Smooth muscle cell (in vitro differentiated cells): ENCODE data around the gene CRB3. TPM values are rescaled to one million over a fixed set of nuclear protein-coding genes. Genes with fewer than 3 reads are reported as not detected.

Experiments used
- DNase-seq: peaks from one replicate; lab custom pipeline; 2025; ENCODE audit not compliant: unreplicated experiment; lab: John Stamatoyannopoulos, UW
- H2AFZ ChIP-seq: fragments of 200-600 bp; sonication (generic); 2 replicates; pipeline ENCODE4 v1.6.0; 2016; ENCODE audit warnings: antibody characterized with exemption, low read depth, mild to moderate bottlenecking
- H3F3A ChIP-seq: fragments of 200-600 bp; sonication (generic); 2 replicates; pipeline ENCODE4 v1.6.0; 2017; ENCODE audit warnings: antibody characterized with exemption, low read depth
- H3K27ac ChIP-seq: fragments of 200-600 bp; sonication (generic); 2 replicates; pipeline ENCODE4 v1.5.1; 2016; ENCODE audit warnings: low read depth, mild to moderate bottlenecking
- H3K27me3 ChIP-seq: fragments of 200-600 bp; sonication (generic); 2 replicates; pipeline ENCODE4 v1.6.1; 2016; ENCODE audit warnings: low read depth, mild to moderate bottlenecking
- H3K36me3 ChIP-seq: fragments of 200-600 bp; sonication (generic); 2 replicates; pipeline ENCODE4 v1.5.1; 2016; ENCODE audit warnings: low read depth
- H3K4me1 ChIP-seq: fragments of 200-600 bp; sonication (generic); 2 replicates; pipeline ENCODE4 v1.5.1; 2016; ENCODE audit warnings: low read depth
- H3K4me2 ChIP-seq: fragments of 200-600 bp; sonication (generic); 2 replicates; pipeline ENCODE4 v1.6.0; 2016; ENCODE audit warnings: mild to moderate bottlenecking
- H3K4me3 ChIP-seq: fragments of 200-600 bp; sonication (generic); 2 replicates; pipeline ENCODE4 v1.5.1; 2016; ENCODE audit warnings: mild to moderate bottlenecking
- H3K79me2 ChIP-seq: fragments of 200-600 bp; sonication (generic); 2 replicates; pipeline ENCODE4 v1.6.0; 2016; ENCODE audit warnings: low read depth, mild to moderate bottlenecking
- H3K9ac ChIP-seq: fragments of 200-600 bp; sonication (generic); 2 replicates; pipeline ENCODE4 v1.6.0; 2016; ENCODE audit warnings: low read depth
- H3K9me3 ChIP-seq: fragments of 200-600 bp; sonication (generic); replicated peaks from 2 replicates; pipeline ENCODE4 v1.5.1; 2016; ENCODE audit warnings: low read depth
- H4K20me1 ChIP-seq: fragments of 200-600 bp; sonication (generic); 2 replicates; pipeline ENCODE4 v1.6.0; 2016; ENCODE audit warnings: low read depth
- WGBS: methylation state at CpG from one replicate; pipeline ENCODE4 v1.1.7; 2016; ENCODE audit warnings: low lambda C conversion rate; 5-methylcytosine and 5-hydroxymethylcytosine counted together
- polyA plus RNA-seq: library from polyadenylated mRNA; unstranded; fragments of >200 nt; fragmentation: Nextera tagmentation; extraction: Ambion mirVana; gene quantifications from 2 replicates; pipeline ENCODE4 v1.2.1, GENCODE V29; 2016
- total RNA-seq: library from RNA; depleted of rRNA; stranded (reverse); fragments of >200 nt; gene quantifications from 2 replicates; pipeline ENCODE4 v1.2.3, GENCODE V29; 2014
- TF ChIP-seq, protein P1 (sequence below): fragments of 200-600 bp; sonication (generic); IDR thresholded peaks from 2 replicates; pipeline ENCODE4 v1.5.1; 2017; ENCODE audit warnings: borderline replicate concordance, mild to moderate bottlenecking, antibody characterized with exemption; ENCODE audit not compliant: insufficient read depth, poor library complexity, severe bottlenecking

CRB3 gene
- total and polyA plus RNA-seq, 2 experiments from 2014 or later = 2.5 to 4.0 TPM

DNA sequence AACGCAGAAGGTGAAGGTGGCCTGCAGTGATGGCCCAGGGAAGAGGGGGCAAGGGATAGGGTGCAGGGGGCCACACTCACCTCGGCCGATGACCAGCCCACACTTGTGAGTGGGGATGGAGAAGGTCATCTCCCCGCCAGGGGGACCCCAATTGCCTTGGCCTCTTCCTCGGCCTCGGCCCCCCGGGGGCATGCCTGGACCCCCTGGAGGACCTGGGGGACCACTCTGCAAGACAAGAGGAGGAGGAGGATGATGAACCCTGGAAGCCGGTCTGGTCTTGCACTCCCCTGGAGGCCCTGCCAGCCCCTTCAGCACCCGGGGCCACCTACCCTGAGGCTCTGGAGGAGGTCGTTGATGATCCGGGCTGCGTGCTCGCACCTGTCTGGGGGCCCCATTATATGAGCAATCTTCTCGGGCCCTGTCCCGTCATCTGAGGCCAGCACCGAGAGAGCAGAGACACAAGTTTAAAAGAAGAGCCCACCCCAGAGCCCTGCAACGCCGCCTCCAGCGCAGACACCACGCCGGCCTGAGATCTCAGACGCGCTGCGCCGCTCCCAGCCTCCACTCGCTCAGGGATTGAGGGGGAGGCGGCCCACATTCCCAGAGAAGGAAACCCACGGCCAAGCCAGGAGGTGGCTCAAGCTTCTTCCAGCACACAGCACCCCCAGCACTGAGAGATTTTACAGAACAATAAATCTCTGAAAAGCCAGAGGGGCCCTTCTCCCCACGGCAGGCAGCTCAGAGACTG lies 47.2 kb upstream of the CRB3 start:
- no peaks in the 10 kb centered on the region for H3K4me1 ChIP-seq
- no peak overlapping the region for H3K9ac ChIP-seq
- peaks cover 25% of the 10 kb centered on the region for H3K79me2 ChIP-seq
- WGBS = 98% methylated on average over 29 of the region's 29 CpGs
- peaks cover 48% of the 10 kb centered on the region for H4K20me1 ChIP-seq
- TF ChIP-seq, protein P1, sequence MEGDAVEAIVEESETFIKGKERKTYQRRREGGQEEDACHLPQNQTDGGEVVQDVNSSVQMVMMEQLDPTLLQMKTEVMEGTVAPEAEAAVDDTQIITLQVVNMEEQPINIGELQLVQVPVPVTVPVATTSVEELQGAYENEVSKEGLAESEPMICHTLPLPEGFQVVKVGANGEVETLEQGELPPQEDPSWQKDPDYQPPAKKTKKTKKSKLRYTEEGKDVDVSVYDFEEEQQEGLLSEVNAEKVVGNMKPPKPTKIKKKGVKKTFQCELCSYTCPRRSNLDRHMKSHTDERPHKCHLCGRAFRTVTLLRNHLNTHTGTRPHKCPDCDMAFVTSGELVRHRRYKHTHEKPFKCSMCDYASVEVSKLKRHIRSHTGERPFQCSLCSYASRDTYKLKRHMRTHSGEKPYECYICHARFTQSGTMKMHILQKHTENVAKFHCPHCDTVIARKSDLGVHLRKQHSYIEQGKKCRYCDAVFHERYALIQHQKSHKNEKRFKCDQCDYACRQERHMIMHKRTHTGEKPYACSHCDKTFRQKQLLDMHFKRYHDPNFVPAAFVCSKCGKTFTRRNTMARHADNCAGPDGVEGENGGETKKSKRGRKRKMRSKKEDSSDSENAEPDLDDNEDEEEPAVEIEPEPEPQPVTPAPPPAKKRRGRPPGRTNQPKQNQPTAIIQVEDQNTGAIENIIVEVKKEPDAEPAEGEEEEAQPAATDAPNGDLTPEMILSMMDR = no peak
- no peak overlapping the region for H3K4me2 ChIP-seq
- no peak for DNase-seq
- H3K36me3 ChIP-seq = no peaks in the 10 kb centered on the region
- no peak overlapping the region for H2AFZ ChIP-seq
- H3K27ac ChIP-seq = no peak overlapping the region
- no peaks in the 10 kb centered on the region for H3F3A ChIP-seq
- no peak overlapping the region for H3K4me3 ChIP-seq
- H3K9me3 ChIP-seq = no peaks in the 10 kb centered on the region
- H3K27me3 ChIP-seq = no peaks in the 10 kb centered on the region

- peaks cover 36% of the 10 kb centered on the region for H3K79me2 ChIP-seq
- H3K4me3 ChIP-seq = no peak overlapping the region
- TF ChIP-seq, protein P1 = peak; percentile 25
- no peaks in the 10 kb centered on the region for H3K27me3 ChIP-seq
- H3K9me3 ChIP-seq = no peaks in the 10 kb centered on the region
- H3K36me3 ChIP-seq = no peaks in the 10 kb centered on the region
- no peak overlapping the region for H3K27ac ChIP-seq
- peaks cover 59% of the 10 kb centered on the region for H4K20me1 ChIP-seq
- no peaks in the 10 kb centered on the region for H3F3A ChIP-seq
- 95% methylated on average over 32 of the region's 33 CpGs for WGBS
- no peak overlapping the region for H3K4me2 ChIP-seq
- H3K4me1 ChIP-seq = peaks cover 6% of the 10 kb centered on the region
- no peak overlapping the region for H2AFZ ChIP-seq
- H3K9ac ChIP-seq = no peak overlapping the region
- DNase-seq = no peak
Measured at GRCh38 chr19:6417713-6418561, 46.1 kb upstream of the CRB3 start.

- Histone ChIP-seq H4K20me1 (peaks cover 66% of the 10 kb centered on the region), H3K36me3 (no peaks in the 10 kb centered on the region), H3K27me3 (no peaks in the 10 kb centered on the region), H3K4me1 (peaks cover 11% of the 10 kb centered on the region), H3F3A (no peaks in the 10 kb centered on the region), H3K27ac (no peak overlapping the region), H3K9me3 (no peaks in the 10 kb centered on the region), H3K4me3 (no peak overlapping the region), H3K79me2 (peaks cover 42% of the 10 kb centered on the region), H3K4me2 (no peak overlapping the region), H2AFZ (no peak overlapping the region), H3K9ac (no peak overlapping the region)
- WGBS = 98% methylated on average over 18 of the region's 19 CpGs
- TF ChIP-seq, protein P1 = no peak
- no peak for DNase-seq
Measured at GRCh38 chr19:6418562-6418932, 45.5 kb upstream of the CRB3 start.
